Activated naive CD4-positive, alpha-beta T cell treated with anti-CD3 and anti-CD28 coated beads, Interleukin-2, amount 10 ng/mL, durations not matched to agents 7 days and 5 days (primary cell): ENCODE data around the gene CFAP68.

ENCODE experiments used
- CTCF ChIA-PET: fragments of 350-600 bp; sonication (Branson Sonifier 250); formaldehyde crosslinking; loops from one replicate; lab custom pipeline; 2021; ENCODE audit warnings: antibody characterized with exemption; lab: Charles Lee
- DNase-seq: peaks from one replicate; pipeline ENCODE4 v3.0.0-alpha.2; 2020
- H3K27ac Mint-ChIP-seq: one replicate; pipeline ENCODE4 v1.8.0; 2021; ENCODE audit warnings: mild to moderate bottlenecking, moderate library complexity, mixed read lengths
- H3K27me3 Mint-ChIP-seq: one replicate; pipeline ENCODE4 v1.8.0; 2021; ENCODE audit warnings: mild to moderate bottlenecking, mixed read lengths
- H3K36me3 Mint-ChIP-seq: one replicate; pipeline ENCODE4 v1.8.0; 2021; ENCODE audit warnings: mixed read lengths
- H3K4me1 Mint-ChIP-seq: one replicate; pipeline ENCODE4 v1.8.0; 2021; ENCODE audit warnings: mixed read lengths
- H3K4me3 Mint-ChIP-seq: one replicate; pipeline ENCODE4 v1.8.0; 2021; ENCODE audit warnings: mild to moderate bottlenecking, moderate library complexity, mixed read lengths
- H3K9me3 Mint-ChIP-seq: one replicate; pipeline ENCODE4 v1.8.0; 2021; ENCODE audit warnings: mixed read lengths

Gene CFAP68

DNA sequence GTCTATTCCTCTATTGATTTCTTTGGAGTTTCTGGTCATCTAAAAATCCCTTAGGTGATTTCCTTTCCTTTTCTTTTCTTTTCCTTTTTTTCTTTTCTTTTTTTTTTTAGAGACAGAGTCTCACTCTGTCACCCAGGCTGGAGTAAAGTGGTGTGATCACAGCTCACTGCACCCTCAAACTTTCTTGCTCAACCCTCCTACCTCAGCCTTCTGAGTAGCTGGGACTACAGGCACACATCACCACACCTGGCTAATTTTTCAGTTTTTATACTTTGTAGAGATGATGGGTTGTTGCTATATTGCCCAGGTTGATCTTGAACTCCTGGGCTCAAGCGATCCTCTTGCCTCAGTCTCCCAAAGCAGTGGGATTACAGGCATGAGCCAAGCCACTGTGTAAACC, 37.4 kb downstream of the CFAP68 start:
- Mint-ChIP-seq H3K36me3 (no peaks in the 10 kb centered on the region), H3K4me3 (no peak overlapping the region), H3K27ac (no peak overlapping the region), H3K9me3 (no peaks in the 10 kb centered on the region), H3K4me1 (no peaks in the 10 kb centered on the region), H3K27me3 (peaks cover 61% of the 10 kb centered on the region)
- CTCF ChIA-PET = no interaction called here
- DNase-seq = no peak

DNA sequence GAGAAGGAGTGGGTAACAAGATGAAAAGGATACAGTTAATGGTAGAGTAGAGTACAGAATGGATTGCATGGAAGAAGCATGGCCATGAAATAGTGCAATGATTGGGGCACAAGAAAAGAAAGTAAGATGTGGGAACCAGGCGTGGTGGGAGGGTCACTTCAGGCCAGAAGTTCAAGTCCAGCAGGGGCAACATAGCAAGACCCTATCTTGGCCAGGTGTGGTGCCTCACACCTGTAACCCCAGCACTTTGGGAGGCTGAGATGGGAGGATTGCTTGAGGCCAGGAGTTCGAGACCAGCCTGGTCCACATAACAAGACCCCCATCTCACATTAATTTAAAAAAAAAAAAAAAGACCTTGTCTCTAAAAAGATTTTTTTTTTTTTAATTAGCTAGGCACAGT, 38.0 kb downstream of the CFAP68 start:
- Mint-ChIP-seq H3K27ac (no peak overlapping the region), H3K9me3 (no peaks in the 10 kb centered on the region), H3K4me1 (no peaks in the 10 kb centered on the region), H3K36me3 (no peaks in the 10 kb centered on the region), H3K27me3 (peaks cover 59% of the 10 kb centered on the region), H3K4me3 (no peak overlapping the region)
- CTCF ChIA-PET = interaction anchor here (0.7 kb wide), 1 partner anchor 46 kb away, joined by 3 read pairs; no protein-coding TSS in a partner anchor
- DNase-seq = no peak

DNA sequence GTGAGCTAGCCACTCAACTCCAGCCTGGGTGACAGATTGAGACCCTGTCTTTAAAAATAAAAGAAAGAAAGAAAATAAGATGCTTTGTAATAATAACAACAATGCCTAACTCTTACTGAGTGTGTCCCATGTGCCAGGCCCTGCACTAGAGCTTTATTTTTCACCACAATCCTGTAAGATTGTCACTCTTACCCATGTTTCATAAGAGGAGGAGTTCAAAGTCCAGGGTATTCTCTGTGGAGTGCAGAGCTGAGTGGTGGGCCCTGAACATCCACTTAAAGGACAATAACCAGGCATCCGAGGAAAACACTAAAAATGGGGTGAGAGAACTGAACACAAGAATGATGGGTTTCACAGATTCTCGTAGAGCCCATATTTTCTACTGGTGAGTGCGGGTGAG, 38.4 kb downstream of the CFAP68 start:
- no peaks in the 10 kb centered on the region for H3K4me1 Mint-ChIP-seq
- H3K4me3 Mint-ChIP-seq = no peak overlapping the region
- peaks cover 54% of the 10 kb centered on the region for H3K27me3 Mint-ChIP-seq
- CTCF ChIA-PET = interaction anchor here (0.7 kb wide), 1 partner anchor 47 kb away, joined by 3 read pairs; no protein-coding TSS in a partner anchor
- DNase-seq = no peak
- no peak overlapping the region for H3K27ac Mint-ChIP-seq
- no peaks in the 10 kb centered on the region for H3K9me3 Mint-ChIP-seq
- H3K36me3 Mint-ChIP-seq = no peaks in the 10 kb centered on the region

DNA sequence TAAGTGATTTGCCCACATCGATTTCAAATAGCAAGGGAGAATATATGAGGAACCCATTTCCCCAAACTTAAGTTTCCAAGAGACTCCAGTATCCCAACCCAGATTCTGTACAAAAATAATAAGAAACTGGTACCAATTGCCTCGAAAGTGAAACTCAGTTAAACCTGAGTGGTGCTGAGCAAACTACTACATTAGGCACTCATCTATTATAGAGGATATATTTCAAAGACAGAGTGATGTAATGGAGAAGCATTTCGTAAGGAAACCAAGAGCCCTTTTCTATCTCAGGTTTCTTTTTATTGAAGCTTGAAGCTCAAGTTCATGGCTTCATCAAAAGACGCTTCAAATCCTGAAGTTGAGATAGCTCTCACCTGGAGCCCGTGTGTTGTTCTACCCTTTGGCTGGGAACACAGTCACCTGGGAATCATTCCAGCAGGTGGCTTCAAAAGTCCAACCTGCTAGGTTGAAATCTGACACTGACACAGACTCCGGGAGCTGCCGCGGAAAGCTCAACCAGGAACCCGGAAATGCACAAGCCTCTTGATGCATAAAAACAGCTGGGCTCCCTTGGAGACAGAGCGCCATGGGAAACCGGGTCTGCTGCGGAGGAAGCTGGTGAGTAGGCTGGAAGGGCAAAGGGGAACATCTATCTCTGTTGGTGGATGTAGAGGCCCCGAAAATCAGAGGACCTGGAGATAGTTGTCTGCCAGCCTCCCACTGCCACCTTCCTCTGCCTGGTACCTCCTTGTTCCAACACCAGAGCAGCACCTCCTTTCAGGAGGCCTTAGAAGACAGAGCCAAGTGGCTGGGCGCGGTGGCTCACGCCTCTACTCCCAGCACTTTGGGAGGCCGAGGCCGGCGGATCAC, 39.3 kb downstream of the CFAP68 start, which contains the start of gene C11orf52:
C11orf52 (plus strand) TSS at position 524 of the 867 bp plus-strand sequence; CDS start at position 584, 60 bp downstream.
- H3K4me3 Mint-ChIP-seq = no peak within 1 kb of the TSS
- H3K27ac Mint-ChIP-seq = no peak within 1 kb of the TSS
- no peaks in the 10 kb centered on the region for H3K4me1 Mint-ChIP-seq
- no peaks in the 10 kb centered on the region for H3K9me3 Mint-ChIP-seq
- DNase-seq = no peak
- CTCF ChIA-PET = interaction anchor here (1.1 to 1.3 kb wide), 2 partner anchors 9 to 64 kb away, joined by 3 to 4 read pairs; no protein-coding TSS in a partner anchor
- peaks cover 53% of the 10 kb centered on the region for H3K27me3 Mint-ChIP-seq
- H3K36me3 Mint-ChIP-seq = no peaks in the 10 kb centered on the region

DNA sequence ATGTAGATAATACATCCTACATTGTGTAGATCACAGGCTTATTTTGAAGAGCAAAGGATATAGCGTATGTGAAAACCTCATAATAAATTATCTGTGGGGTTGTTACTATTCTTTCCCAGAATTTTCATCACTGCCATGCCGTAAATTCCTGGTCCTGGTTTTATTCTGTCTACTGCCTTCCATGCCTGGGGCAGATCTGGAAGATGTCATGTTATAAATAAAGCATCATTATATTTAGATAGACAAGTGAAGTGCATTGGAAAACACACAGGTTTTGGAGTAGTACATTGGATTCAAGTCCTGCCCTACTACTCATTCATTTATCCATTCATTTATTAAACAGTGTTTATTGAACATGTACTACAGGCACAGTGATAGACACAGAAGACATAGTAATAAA, 41.6 kb downstream of the CFAP68 start:
- Mint-ChIP-seq H3K4me1 (peaks cover 3% of the 10 kb centered on the region), H3K27me3 (peaks cover 48% of the 10 kb centered on the region), H3K27ac (no peak overlapping the region), H3K36me3 (no peaks in the 10 kb centered on the region), H3K9me3 (no peaks in the 10 kb centered on the region), H3K4me3 (no peak overlapping the region)
- CTCF ChIA-PET = no interaction called here
- DNase-seq = no peak

DNA sequence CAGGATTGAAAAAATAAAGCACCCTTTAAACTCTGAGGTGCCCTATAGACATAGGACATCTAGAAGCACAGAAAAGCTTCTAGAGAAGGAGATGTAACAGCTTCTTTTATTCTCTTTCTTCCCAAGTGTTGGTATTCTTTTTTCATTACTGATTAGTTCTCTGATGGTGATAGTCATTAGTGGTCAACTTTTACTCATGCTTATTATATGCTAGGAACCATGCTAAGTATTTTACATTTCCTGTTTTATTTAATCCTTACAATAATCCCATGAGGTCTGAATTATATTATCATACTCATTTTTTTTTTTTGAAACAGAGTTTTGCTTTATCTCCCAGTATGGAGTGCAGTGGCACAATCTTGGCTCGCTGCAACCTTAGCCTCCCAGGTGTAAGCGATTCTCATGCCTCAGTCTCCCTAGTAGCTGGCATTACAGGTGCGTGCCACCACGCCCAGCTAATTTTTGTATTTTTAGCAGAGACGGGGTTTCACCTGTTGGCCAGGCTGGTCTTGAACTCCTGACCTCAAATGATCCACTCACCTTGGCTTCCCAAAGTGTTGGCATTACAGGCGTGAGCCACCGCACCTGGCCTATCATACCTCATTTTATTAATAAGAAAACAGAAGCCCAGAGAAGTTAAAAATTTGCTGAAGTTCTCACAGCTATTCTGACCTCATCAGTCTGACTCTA, 42.3 kb downstream of the CFAP68 start:
- H3K4me3 Mint-ChIP-seq = no peak overlapping the region
- H3K27me3 Mint-ChIP-seq = peaks cover 40% of the 10 kb centered on the region
- CTCF ChIA-PET = no interaction called here
- H3K27ac Mint-ChIP-seq = no peak overlapping the region
- H3K9me3 Mint-ChIP-seq = no peaks in the 10 kb centered on the region
- no peaks in the 10 kb centered on the region for H3K36me3 Mint-ChIP-seq
- no peak for DNase-seq
- H3K4me1 Mint-ChIP-seq = peaks cover 9% of the 10 kb centered on the region

DNA sequence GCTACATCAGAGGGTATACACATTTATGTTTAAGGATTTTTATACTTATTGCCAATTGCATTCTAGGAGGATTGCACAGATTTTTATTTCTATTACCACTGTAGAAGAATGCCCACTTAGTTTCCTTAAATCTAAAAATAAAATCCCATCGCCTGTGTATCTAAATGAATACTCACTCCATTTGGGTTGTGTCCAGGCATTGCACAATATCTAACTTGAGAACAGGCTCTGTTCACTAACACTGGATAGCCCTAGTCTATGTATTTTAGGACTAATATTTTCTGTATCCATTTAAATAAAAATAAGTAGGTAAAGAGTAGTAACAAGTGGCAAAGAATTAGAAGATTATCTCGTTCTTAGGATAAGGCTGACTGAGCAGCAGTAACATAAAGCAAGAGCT, 43.5 kb downstream of the CFAP68 start:
- DNase-seq = no peak
- peaks cover 18% of the 10 kb centered on the region for H3K4me1 Mint-ChIP-seq
- CTCF ChIA-PET = no interaction called here
- H3K9me3 Mint-ChIP-seq = no peaks in the 10 kb centered on the region
- no peak overlapping the region for H3K27ac Mint-ChIP-seq
- H3K4me3 Mint-ChIP-seq = no peak overlapping the region
- H3K36me3 Mint-ChIP-seq = no peaks in the 10 kb centered on the region
- peaks cover 33% of the 10 kb centered on the region for H3K27me3 Mint-ChIP-seq

DNA sequence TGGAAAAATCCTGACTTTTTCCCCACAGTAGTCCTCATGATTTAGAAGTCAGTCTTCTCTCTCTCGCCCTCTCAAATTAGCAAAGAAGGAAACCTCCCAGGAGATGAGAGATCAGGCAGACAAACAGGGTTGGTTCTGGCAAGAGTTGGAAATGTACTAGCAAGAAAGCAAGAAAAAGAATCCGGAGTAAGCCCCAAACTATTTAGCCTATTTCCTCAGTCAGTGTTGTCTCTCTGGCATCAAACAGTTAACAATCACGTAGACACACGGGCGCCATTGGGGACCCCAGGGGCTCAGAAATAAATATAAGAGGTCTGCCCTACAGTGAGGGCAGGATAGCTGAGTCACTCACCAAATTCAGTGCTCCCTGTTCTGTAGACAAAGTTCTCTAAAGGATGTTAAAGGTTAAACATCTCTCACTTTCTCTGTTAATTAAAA, 44.0 kb downstream of the CFAP68 start:
- H3K27me3 Mint-ChIP-seq = peaks cover 33% of the 10 kb centered on the region
- CTCF ChIA-PET = interaction anchor here (1.1 kb wide), 1 partner anchor 96 kb away, joined by 4 read pairs; no protein-coding TSS in a partner anchor
- no peaks in the 10 kb centered on the region for H3K9me3 Mint-ChIP-seq
- peaks cover 18% of the 10 kb centered on the region for H3K4me1 Mint-ChIP-seq
- H3K36me3 Mint-ChIP-seq = no peaks in the 10 kb centered on the region
- no peak overlapping the region for H3K27ac Mint-ChIP-seq
- no peak overlapping the region for H3K4me3 Mint-ChIP-seq
- DNase-seq = no peak

DNA sequence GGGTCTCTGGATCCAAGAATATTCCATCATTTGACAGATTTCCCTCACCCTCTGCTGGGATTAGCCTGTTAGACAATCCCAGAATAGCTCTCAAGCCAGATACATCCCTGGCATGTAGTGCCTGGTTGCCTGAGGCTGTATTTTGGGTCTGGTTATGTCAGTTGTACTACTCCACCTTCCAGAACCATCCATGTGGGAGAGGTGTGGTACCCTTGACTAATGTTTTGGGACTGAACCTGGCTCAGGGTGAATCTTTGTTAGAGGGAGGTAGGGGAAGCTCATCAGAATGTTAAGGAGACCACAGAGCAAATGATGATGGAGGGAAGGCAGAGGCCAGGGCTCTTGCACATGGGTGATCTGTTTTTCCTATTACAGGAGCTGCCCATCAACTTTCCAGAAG, 44.6 kb downstream of the CFAP68 start:
- Mint-ChIP-seq H3K36me3 (no peaks in the 10 kb centered on the region), H3K4me3 (no peak overlapping the region), H3K27me3 (peaks cover 29% of the 10 kb centered on the region), H3K9me3 (no peaks in the 10 kb centered on the region), H3K4me1 (peaks cover 18% of the 10 kb centered on the region), H3K27ac (no peak overlapping the region)
- no peak for DNase-seq
- CTCF ChIA-PET = interaction anchor here (1.1 kb wide), 1 partner anchor 95 kb away, joined by 4 read pairs; no protein-coding TSS in a partner anchor

DNA sequence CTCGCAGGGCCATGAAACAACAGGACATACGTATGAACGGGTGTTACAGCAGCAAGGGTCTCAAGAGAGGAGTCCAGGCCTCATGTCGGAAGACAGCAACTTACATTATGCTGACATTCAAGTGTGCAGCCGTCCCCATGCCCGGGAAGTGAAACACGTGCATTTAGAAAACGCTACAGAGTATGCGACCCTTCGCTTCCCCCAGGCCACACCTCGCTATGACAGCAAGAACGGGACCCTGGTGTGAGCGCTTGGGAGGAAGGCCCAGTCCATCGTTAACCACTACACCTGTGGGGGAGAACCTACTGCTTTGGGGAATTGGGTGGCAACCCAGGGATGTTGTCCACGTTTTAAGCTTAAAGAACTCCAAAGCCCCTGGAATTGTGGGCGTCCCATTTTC, 46.6 kb downstream of the CFAP68 start:
- Mint-ChIP-seq H3K27ac (peak overlapping the region; percentile 91), H3K4me1 (peaks cover 18% of the 10 kb centered on the region), H3K9me3 (no peaks in the 10 kb centered on the region), H3K27me3 (peaks cover 24% of the 10 kb centered on the region), H3K4me3 (peak overlapping the region; percentile 68), H3K36me3 (no peaks in the 10 kb centered on the region)
- DNase-seq = no peak
- CTCF ChIA-PET = interaction anchor here (1.1 to 2.2 kb wide), 5 partner anchors 9 to 56 kb away, joined by 3 to 13 read pairs (median 4); partner anchors contain the start of gene ALG9

DNA sequence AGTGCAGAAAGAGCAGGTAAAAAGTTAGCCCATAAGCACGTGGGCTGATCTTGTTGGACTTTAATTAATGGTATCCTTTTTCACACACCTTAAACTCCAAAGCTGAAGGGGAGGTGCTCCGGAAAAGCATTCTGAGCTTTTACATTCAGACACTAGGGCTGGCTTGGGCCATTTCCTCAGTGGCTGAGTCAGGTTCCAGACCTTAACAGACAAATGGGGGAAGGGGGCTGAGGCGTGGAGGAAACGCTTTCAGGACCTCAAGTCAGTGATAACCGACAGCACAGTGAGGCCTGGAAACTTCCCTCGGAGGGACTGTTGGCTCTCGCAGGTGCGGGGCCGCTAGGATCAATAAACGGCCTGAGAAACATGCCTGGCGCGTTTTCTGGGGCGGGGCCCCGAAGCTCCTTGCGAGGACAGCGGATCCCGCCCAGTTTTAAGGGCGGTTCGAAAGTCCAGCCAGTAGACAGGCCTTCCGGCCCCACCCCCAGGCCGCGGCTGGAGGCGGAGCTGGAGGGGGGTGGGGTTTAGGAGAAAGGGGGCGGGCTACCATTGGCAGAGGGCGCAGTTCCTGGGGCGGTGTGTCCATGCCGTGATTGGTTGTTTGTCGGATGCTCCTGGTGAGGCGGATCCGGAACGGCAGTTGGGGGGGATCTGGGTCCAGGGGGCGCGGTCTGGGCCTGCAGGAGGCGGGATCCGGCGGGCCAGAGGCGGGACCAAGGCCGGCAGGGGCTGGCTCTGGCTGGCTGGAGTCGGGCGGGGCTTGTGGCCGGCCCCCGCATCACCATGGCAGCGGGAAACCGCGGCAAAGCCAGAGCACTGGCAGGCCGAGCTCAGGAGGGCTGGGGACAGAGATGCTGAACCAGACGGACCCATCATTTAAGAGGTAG, 47.4 kb downstream of the CFAP68 start:
- Mint-ChIP-seq H3K36me3 (no peaks in the 10 kb centered on the region), H3K27me3 (peaks cover 23% of the 10 kb centered on the region), H3K4me3 (peak overlapping the region; percentile 68), H3K9me3 (no peaks in the 10 kb centered on the region), H3K4me1 (peaks cover 18% of the 10 kb centered on the region), H3K27ac (peak overlapping the region; percentile 91)
- DNase-seq = peak; percentile 96
- CTCF ChIA-PET = interaction anchor here (1.1 to 2.2 kb wide), 7 partner anchors 8 to 55 kb away, joined by 3 to 13 read pairs (median 4); partner anchors contain the start of genes ALG9, C11orf52 and DIXDC1

DNA sequence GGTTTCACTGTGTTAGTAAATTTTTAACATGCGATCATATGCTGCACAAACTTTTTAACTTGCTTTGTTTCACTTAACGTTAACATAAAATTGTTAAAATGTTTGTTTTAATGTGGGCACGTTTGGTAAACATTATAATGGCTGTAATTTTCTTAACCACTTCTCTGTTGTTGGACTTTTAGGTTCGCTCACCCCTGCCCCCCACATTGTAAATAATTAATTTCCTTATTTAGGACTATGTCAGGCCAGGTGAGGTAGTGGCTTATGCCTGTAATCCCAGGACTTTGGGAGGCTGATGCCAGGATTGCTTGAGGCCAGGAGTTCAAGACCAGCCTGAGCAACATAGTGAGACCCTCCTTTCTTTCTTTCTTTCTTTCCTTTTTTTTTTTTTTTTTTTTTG, 51.1 kb downstream of the CFAP68 start:
- peaks cover 4% of the 10 kb centered on the region for H3K27me3 Mint-ChIP-seq
- DNase-seq = no peak
- no peaks in the 10 kb centered on the region for H3K9me3 Mint-ChIP-seq
- H3K36me3 Mint-ChIP-seq = no peaks in the 10 kb centered on the region
- H3K4me1 Mint-ChIP-seq = peaks cover 28% of the 10 kb centered on the region
- CTCF ChIA-PET = interaction anchor here (0.6 to 12.9 kb wide), 7 partner anchors 8 to 245 kb away, joined by 3 to 217 read pairs (median 5); partner anchors contain the start of genes ALG9, BCO2 and DIXDC1
- no peak overlapping the region for H3K27ac Mint-ChIP-seq
- H3K4me3 Mint-ChIP-seq = no peak overlapping the region

DNA sequence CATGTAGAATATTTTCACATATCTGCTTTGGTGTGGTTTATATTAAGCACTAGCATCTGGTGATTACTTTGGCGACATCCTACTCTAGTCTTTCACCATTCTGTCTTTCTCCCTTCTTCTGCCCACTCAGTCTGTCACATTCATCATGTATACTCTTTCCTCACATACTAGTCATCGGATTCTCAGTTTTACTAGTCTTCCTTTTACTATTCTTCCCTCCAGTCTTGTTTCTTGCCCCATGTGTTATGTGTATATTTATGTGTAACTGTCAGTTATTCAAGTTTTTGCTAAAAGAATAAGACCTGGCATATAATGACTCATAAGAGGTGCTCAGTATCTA, 53.2 kb downstream of the CFAP68 start:
- Mint-ChIP-seq H3K4me3 (no peak overlapping the region), H3K9me3 (no peaks in the 10 kb centered on the region)
- CTCF ChIA-PET = interaction anchor here (1.6 to 12.9 kb wide), 3 partner anchors 49 to 61 kb away, joined by 4 to 217 read pairs (median 8); partner anchors contain the start of gene ALG9

More for the DNA sequence above, 53.2 kb downstream of the CFAP68 start:
- Mint-ChIP-seq H3K4me1 (peaks cover 29% of the 10 kb centered on the region), H3K36me3 (no peaks in the 10 kb centered on the region), H3K27ac (no peak overlapping the region), H3K27me3 (peaks cover 4% of the 10 kb centered on the region)
- DNase-seq = no peak
